Skin of body (tissue), 2 donors: Measurements from ENCODE around the gene URGCP. TPM values are rescaled to one million over a fixed set of nuclear protein-coding genes. Genes with fewer than 3 reads are reported as not detected.

Experiments
- DNase-seq: peaks from one replicate; lab custom pipeline; 2025; lab: John Stamatoyannopoulos, UW
- total RNA-seq: library from RNA; depleted of rRNA; stranded (reverse); fragments of >200 nt; gene quantifications from one replicate; pipeline ENCODE4 v1.2.3, GENCODE V29; 2014

The URGCP gene, protein sequence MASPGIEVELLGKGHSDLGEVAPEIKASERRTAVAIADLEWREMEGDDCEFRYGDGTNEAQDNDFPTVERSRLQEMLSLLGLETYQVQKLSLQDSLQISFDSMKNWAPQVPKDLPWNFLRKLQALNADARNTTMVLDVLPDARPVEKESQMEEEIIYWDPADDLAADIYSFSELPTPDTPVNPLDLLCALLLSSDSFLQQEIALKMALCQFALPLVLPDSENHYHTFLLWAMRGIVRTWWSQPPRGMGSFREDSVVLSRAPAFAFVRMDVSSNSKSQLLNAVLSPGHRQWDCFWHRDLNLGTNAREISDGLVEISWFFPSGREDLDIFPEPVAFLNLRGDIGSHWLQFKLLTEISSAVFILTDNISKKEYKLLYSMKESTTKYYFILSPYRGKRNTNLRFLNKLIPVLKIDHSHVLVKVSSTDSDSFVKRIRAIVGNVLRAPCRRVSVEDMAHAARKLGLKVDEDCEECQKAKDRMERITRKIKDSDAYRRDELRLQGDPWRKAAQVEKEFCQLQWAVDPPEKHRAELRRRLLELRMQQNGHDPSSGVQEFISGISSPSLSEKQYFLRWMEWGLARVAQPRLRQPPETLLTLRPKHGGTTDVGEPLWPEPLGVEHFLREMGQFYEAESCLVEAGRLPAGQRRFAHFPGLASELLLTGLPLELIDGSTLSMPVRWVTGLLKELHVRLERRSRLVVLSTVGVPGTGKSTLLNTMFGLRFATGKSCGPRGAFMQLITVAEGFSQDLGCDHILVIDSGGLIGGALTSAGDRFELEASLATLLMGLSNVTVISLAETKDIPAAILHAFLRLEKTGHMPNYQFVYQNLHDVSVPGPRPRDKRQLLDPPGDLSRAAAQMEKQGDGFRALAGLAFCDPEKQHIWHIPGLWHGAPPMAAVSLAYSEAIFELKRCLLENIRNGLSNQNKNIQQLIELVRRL
- total RNA-seq = 18.3 TPM

DNA sequence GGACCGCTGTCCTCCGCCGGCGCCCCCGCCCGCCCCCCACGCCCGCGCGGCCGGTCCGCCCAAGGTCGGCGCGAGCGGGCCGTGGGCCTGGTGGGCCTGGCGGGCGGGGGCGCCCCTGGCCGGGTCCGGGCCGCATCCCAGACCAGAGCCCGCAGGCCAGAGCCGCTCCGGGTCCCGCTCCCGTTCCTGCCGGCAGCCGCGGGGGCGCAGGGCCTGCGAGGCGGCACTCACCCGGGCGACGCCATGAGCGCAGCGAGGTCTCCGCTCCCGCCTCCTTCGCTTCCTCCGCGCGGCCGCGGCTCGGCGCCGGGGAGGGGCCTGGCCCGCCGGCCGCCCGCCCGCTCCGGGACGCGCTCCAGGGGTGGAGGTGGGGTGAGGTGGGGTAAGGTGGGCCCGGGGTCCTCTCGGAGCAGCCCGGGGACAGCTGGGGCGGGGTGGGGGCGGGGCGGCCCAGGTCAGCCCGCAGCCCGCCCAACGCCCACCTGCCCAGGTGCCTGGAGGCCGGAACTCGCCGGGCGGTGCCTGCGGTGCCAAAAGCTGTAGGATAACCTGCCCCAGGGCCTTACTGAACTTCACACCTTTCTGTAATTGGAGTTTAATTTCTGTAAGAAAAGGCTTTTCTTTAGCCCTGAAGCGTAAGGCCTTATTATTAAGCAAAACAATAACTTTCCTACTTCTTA is at the start of gene URGCP:
URGCP (minus strand) TSS at position 266 of the 680 bp plus-strand sequence; CDS start at position 245, 21 bp downstream.
- no peak for DNase-seq

DNA sequence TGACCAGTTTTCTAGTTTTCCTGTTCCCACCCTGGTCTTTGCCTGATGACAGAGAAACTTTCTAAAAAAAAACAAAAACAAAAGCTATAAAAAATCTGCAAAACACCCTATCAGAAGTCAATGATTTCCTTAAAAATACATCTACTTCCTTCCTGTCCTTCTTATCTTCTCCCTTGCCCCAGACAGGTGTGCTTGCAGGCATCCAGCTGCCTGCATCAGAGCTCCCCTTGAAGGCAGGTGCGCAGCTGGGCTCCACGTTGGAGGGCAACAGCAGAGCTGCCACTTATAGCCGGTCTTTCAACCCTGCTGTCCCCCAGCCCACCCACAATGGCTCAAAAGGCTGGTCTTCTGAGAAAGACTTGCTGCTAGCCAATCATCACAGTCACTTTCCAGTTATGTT is 49.6 kb upstream of the URGCP start:
- DNase-seq = no peak

DNA sequence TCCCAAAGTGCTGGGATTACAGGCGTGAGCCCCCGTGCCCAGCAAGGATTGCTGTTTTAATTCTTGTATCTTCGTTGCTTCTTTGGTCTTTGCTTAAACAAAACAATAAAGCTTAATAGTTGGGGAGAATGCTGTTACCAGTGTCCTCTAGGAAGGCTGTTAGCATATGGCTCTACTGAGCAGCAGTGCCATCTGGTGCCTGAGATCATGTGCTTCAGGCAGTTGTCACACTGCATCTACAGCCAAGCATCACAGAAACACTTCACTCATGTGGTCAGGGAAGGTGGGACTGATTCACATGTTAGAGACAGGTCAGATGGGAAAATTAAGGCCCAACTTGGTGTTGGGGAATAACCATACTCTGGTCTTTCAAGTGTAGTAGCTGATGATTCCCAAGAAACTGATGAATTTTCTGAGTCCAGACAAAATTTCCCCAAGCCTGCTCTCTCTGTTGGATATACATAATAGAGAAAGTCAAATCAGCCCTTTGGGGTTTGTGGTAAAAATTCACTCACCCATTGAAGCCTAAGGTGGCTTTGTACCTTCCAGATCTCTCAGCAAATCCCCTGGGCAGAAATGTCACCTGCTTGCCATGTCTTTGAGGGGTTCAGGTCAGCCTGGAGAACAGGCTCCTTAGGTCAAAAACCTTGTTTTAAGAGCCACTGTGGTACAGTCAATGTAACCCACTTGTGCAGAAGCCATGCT is 48.3 kb upstream of the URGCP start:
- peak; percentile 29 for DNase-seq

DNA sequence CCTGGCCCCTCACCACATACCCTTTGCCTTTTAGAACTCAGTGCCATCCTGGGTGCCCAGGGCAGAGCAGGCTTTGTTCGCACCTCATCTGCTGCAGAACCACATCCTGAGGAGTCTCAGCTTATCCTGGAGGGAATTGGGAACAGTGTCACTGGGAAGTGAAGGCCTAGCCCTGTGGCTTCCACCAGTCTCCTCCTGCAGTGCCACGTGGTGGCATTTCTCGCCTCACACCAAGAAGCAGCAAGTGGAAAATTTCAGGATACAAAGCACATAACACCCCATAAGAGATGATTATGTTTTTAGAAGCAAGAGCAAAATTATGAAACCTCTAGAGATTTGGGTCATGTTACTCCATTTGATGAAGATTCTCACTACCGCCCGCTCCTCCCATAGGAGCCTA is 46.7 kb upstream of the URGCP start:
- no peak for DNase-seq

DNA sequence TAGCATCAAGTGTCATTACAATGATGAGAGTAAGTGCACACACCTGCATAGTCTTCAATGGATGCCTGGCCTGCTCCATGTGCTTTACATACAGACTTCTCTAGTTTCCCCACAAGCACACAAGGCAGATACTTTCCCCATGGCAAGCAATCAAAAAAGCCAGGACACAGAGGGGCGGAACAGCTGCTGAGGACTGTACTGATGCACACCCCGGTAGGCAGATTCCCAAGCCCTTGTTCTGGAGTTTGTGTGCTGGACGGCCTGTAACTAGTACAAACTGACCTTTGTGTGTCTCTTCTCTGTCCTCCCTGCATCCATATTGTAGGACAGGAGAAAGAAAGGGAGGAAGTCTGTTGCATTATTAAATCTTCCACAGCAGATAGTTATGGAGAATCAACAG is 45.6 kb upstream of the URGCP start:
- DNase-seq = no peak

DNA sequence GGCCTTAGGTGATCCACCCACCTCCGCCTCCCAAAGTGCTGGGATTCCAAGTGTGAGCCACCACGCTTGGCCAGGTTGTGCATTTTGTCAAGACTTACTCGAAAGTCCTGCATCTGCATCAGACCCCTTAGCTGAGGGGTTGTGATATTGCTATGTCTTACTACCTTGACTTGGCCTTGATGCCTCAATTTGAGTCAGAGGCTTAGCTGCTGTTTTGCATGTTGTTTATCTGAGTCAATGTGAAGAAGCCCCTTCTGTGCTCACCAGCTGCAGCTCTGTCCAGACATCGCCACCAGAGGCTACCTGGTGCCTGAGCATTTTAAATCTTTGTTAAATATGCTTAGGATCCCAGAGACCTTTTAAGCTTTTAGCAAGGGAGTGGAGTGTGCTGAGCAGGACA is 37.9 kb upstream of the URGCP start:
- DNase-seq = no peak

DNA sequence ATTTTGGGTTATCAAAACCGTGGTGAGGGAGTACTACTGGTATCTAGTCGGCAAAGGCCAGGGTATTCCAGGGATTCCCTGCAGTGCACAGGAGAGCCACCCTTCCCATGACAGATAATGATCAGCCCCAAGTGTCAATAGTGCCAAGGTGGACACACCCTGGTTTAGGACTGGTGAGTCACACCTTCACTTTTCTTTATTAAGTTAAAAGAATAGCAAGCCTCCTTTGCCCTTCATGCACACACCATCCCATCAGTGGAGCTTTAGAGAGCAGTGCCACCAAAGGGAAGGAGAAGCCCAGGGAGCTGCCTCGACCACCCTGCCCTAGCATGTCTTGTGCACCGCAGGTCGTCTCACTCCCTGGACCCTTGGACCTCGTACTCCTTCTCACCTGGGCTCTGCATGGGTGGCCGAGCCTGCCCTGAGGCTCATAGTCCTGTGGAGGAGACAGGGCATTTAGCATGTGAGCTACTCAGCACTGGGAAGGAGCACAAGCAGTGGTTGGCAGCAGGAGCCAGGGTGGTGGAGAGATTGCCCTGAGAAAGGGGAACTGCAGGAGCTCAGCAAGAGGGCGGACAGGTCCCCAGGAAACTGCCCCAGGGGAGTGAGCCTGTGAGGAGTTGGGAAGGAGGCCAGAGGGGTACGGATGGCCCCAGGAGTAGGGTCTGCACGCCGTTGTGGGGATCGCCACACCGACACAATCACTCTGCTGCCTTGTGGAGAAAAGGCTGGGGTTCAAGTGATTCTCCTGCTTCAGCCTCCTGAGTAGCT is 37.2 kb upstream of the URGCP start:
- no peak for DNase-seq

DNA sequence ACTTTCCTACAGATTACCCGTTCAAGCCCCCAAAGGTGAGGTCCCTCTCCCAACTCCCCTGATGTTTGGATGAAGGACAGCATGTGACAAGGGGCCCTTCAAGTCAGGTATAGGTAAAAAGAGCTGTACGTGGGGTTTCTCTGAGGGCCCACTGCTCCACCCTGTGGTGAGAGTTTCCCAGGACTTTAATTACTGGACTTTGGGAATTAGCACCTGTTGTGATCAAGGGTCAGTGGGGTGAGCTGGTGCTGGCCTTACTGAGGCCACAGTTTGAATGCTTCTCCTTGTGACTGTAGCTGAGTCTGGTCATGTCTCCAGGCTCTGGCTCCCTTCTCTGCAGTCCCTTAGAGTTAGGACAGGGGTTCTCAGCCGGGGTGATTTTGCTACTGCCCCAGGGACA is 36.6 kb upstream of the URGCP start:
- no peak for DNase-seq

DNA sequence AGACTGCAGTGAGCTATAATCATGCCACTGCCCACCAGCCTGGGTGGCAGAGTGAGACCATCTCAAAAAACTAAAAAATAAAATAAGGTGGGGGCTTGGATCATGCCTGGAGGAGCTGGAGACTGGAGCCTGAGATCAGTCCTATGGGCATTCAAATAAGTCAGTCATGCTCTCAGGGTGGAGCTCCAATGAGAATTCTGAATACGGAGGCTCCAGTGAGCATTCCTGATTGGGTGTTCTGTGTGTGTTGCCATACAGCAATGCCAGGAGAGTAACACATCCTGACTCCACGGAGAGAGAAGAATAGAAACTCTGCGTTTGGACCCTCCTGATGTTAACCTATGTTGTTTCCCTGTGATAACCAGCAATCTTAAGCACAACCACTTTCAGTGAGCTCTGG is 35.9 kb upstream of the URGCP start:
- no peak for DNase-seq

DNA sequence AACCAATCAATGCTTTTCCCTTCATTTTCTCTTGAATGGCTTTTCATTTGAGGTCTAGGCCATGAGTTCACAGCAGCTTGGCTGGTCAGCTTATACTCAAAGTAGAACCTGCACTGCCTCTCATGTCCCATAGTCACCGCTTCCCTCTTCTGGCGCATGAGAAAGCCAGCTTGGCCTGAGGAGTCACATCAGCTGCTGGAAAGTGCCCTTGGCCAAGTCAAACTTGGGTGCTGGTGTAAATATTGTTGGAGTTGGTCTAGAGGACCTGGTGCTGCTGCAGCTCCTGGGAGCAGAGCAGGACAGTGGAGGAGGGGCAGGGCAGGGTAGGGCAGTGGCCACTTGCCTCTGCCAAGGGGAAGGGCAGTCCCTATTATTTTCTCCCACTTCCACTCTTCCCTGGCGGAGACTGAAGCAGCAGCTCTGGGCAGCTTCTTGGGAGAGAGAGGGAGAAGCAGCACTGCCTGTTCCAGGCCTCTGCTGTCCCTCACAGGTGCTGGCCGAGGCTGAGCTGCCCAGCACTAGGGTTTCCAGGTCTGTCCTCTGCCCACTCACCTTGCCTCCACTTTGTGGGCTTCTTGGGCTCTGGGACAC is 32.6 kb upstream of the URGCP start:
- no peak for DNase-seq

DNA sequence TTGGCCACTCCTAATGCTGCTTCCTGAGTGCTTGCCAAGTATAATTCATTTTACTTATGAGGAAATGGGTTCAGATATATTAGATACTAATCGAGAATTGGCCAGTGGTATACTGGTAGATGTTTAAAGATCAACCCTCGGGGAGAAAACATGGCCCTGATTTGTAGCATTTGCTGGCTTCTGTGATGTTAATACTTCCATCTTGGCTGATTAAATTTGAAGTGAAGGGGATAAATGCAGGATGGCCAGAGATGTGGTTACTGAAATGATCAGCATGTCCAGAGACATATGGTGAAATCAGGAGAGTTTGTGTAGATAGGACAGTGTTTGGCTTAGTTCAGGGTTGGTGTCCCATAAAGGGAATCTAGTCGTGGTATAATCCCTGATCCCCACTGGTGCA is 31.0 kb upstream of the URGCP start:
- no peak for DNase-seq

DNA sequence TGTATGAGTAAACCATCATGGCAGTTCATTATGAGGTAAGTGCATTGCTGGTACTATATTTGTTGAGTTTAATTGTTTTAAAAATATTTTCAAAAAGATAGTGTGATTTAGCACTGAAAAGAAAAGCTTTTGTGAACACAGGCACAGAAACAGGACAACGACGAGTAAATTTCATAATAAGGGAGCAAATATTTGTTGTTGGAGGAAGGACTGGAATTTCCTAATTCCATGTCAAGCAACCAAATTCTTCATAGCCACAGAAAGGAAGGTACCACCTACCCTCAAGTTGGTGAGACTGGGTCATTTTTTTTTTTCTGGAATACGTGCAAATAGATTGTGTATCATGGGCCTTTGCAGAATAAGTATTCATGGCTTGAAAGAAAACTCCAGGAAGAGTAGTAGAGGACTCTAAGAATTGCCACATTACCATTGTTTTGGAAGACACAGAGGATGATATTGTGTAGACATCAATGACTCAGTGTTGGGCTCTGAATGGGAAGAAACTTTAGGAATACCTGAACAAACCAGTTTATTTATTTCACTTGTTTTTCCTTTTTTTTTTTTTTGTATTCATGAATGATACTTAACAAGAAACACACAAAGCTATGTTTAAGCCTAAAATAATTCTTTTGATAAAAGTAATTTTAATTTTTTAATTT is 27.6 kb upstream of the URGCP start:
- no peak for DNase-seq

DNA sequence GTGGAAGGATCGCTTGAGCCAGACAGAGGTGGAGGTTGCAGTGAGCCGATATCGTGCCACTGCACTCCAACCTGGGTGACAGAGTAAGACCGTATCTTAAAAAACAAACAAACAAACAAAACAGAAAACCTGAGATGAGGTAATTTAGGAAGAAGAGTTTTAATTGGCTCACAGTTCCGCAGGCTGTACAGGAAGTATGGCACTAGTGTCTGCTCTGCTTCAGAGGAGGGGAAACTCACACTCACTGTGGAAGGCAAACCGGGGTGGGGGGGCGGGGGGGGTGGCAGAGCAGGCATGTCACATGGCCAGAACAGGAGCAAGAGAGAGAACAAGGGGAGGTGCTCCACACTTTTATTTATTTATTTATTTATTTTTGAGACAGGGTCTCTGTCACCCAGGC is 24.9 kb upstream of the URGCP start:
- DNase-seq = no peak

DNA sequence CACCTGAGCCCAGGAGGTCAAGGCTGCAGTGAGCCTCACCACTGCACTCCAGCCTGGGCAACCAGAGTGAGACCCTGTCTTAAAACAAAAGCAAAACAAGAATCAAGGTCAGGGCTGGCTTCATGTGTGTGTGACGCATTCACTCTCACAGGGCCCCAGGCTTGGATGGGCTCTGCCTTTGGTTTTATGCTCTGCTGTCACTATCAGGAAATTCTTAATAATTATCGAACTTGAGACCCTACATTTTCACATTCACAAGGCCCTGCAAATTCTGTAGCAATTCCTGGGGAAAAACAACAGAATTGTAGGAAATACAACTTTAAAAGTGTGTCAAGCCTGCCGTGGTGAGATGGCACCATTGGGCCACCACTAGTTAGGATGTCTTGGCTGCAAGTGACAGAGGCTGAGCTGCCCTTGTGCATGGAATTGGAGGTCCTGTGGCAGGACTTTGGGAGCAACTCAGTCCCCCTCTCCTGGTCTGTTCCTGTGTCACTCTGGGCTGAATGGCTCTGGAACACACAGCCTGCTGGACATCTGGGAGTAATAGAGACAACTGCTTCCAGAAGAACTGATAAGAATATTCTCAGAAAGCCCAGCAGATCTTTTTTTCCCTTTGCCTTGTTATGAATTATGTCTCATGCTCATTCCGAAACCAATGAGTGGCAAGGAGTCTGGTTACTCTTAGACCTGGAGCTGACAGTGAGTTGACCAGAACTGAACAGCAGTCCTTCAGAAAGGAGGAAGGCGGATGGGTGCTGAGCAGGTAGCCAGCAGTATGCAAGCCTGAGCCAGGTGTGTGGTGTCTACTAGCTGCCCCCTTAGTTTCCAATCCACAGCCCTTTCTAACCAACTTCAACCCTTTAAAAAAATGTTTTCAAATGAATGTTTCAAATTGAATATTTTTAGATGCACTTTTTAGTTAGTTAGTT is 23.4 kb upstream of the URGCP start:
- DNase-seq = no peak

DNA sequence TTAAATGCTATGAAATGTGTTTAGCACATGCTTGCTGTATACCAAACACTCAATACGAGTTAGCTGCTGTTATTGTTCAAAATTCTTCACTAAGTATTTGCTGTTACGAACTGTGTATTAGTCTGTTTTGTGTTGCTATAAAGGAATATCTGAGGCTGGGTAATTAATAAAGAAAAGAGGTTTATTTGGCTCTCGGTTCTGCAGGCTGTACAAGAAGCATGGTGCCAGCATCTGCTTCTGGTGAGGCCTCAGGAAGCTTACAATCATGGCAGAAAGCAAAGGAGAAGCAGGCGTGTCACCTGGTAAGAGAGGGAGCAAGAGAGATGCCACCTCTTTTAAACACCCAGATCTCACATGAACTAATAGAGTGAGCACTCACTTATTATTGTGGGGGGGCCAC is 21.4 kb upstream of the URGCP start:
- DNase-seq = no peak

DNA sequence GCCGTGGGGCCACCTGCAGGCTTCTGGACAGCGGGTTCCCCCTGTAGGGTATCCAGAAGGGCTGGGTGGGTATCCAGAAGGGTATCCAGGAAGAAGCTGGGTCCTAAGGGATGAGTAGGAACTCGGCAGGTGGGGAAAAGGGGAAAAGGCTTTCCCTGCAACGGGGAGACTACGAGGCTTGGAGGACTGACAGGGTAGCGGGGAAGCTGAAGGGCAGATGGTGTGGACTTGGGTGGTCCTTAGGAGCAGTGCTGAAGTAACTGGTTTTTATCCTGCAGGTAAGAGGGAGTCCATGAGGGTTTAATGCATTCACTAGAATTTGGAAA is 20.4 kb upstream of the URGCP start:
- no peak for DNase-seq

DNA sequence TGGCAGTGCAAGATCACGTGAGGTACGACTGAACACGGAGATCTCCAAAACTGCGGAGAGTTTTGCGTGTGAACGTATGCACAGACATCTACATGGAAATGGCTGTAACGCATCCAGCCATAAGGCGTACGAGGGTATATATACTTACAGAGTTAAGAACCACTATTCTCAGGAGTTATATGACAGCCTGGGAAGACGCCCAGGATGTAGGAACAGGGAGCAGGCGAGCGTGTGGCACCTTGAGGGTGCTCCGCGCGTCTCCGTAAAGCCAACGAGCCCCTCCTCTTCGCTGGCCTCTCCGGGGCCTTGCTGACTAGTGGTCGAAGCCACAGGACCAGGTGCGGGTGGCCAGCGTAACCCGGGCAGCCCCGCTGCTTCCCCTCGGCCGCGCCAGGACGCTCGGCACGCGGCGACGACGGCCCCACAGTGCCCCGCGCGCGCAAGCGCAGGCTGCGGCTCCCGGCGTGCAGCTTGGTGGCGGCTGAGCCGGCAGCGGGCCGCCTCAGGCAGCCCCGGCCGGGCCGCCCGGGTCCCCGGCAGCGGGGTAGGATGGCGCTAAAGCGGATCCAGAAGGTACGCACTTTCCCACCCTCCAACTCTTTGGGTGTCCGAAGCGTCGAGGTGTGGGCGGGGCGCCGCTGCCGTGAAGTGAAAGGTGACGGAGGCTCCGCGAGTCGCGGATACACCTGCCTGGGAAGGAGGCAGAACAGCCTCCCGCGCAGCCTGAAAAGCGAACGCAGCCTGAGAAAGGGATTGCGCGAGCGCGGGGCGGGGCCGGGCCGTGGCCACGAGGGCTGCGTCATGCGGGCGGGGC is 19.8 kb upstream of the URGCP start, which contains the start of gene UBE2D4:
UBE2D4 (plus strand) TSS at position 453 of the 814 bp plus-strand sequence; CDS start at position 550, 97 bp downstream.
- DNase-seq = peak; percentile 32

DNA sequence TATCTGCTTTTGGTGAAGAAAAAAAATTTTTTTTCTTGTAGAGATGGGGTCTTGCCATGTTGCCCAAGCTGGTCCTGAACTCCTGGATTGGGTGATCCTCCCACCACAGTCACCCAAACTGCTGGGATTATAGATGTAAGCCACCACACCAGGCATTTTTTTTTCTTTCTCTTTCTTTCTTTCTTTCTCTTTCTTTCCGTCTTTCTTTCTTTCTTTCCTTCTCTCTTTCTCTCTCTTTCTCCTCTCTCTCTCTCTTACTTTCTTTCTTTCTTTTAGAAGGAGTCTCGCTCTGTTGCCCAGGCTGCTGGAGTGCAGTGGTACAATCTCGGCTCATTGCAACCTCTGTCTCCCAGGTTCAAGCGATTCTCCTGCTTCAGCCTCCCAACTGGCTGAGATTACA is 16.3 kb upstream of the URGCP start:
- DNase-seq = no peak
